Stimulated activated CD8-positive, alpha-beta memory T cell treated with anti-CD3 and anti-CD28 coated beads, Interleukin-15, amount 100 ng/mL, for 4 hours (primary cell): Measurements from ENCODE around the gene MEIS1.

Experiments
- DNase-seq, 2 donors: peaks; one replicate each; pipeline ENCODE4 v3.0.0-alpha.2; 2020; ENCODE audit warnings: low read depth in 2 of 2

Gene MEIS1

GRCh38 chr2:66443979-66444861 lies 9.3 kb downstream of the MEIS1 start:
- no peak for DNase-seq

- DNase-seq, result no peak
Measured at GRCh38 chr2:66445076-66445924, 10.4 kb downstream of the MEIS1 start.

- no peak for DNase-seq
Measured at GRCh38 chr2:66445925-66446871, 11.3 kb downstream of the MEIS1 start.

GRCh38 chr2:66446941-66447340 lies 12.0 kb downstream of the MEIS1 start:
- no peak for DNase-seq

- DNase-seq, result no peak
Measured at GRCh38 chr2:66447677-66448076, 12.8 kb downstream of the MEIS1 start.

GRCh38 chr2:66448136-66448991 lies 13.4 kb downstream of the MEIS1 start:
- no peak for DNase-seq

- no peak for DNase-seq
Measured at GRCh38 chr2:66452214-66452613, 17.3 kb downstream of the MEIS1 start.

GRCh38 chr2:66452917-66453316 lies 18.0 kb downstream of the MEIS1 start:
- DNase-seq, result no peak

GRCh38 chr2:66455490-66455889 lies 20.6 kb downstream of the MEIS1 start:
- DNase-seq, result no peak

- DNase-seq, result no peak
Measured at GRCh38 chr2:66456183-66457041, 21.5 kb downstream of the MEIS1 start.

GRCh38 chr2:66457545-66457944 lies 22.6 kb downstream of the MEIS1 start:
- no peak for DNase-seq

- DNase-seq, result no peak
Measured at GRCh38 chr2:66460031-66460430, 25.1 kb downstream of the MEIS1 start.

- DNase-seq, result no peak
Measured at GRCh38 chr2:66461001-66461663, 26.2 kb downstream of the MEIS1 start.

- no peak for DNase-seq
Measured at GRCh38 chr2:66461664-66462500, 27.0 kb downstream of the MEIS1 start.

- DNase-seq, result no peak
Measured at GRCh38 chr2:66462501-66462825, 27.5 kb downstream of the MEIS1 start.

GRCh38 chr2:66463206-66463755 lies 28.4 kb downstream of the MEIS1 start:
- DNase-seq, result no peak

- no peak for DNase-seq
Measured at GRCh38 chr2:66464930-66465637, 30.2 kb downstream of the MEIS1 start.
